IMR-90 (cell line): Measurements from ENCODE around the gene PGLYRP3. TPM values are rescaled to one million over a fixed set of nuclear protein-coding genes. Genes with fewer than 3 reads are reported as not detected.
"Not testable (repeated sequence)": the region's sequence is repeated elsewhere in the genome, so short reads cannot be mapped to it uniquely, and the experiment has no call there.

ENCODE experiments used
- ATAC-seq: fragments of 200-7000 bp; cut with Tn5 transposase; 2 replicates; pipeline ENCODE4 v1.9.1; 2020; ENCODE audit warnings: low read depth, mild to moderate bottlenecking, moderate library complexity
- BruUV-seq: library from RNA; stranded (reverse); fragments of 400-500 nt; replicated peaks from 2 replicates; lab custom pipeline; 2021; lab: Mats Ljungman, UMichigan
- CTCF ChIA-PET: fragments of 300-600 bp; formaldehyde crosslinking; extraction: SDS; loops from one replicate; lab custom pipeline; 2021; ENCODE audit warnings: antibody characterized with exemption; lab: Yijun Ruan, JAX
- POLR2A ChIA-PET: fragments of 300-600 bp; sonication (Branson Sonifier 250); formaldehyde crosslinking; loops from one replicate; lab custom pipeline; 2022; ENCODE audit warnings: antibody characterized with exemption; ENCODE audit not compliant: unreplicated experiment; lab: Charles Lee
- DNase-seq: peaks from one replicate; pipeline ENCODE4 v3.0.0; 2013
- H2AFZ ChIP-seq: replicated peaks from 2 replicates; pipeline ENCODE3; 2013; ENCODE audit warnings: low read length, mild to moderate bottlenecking; ENCODE audit not compliant: poor library complexity
- H2AK5ac ChIP-seq: 2 replicates; pipeline ENCODE4 v1.6.1; 2013; ENCODE audit warnings: low read depth, low read length, inconsistent platforms
- H2AK9ac ChIP-seq: replicated peaks from 2 replicates; pipeline ENCODE3; 2013; ENCODE audit warnings: mild to moderate bottlenecking, low read depth, low read length, moderate library complexity; ENCODE audit not compliant: poor library complexity
- H2BK120ac ChIP-seq: 2 replicates; pipeline ENCODE4 v1.6.1; 2013; ENCODE audit warnings: low read depth, low read length, inconsistent platforms
- H2BK15ac ChIP-seq: 3 replicates; pipeline ENCODE4 v1.6.1; 2013; ENCODE audit warnings: low read depth, low read length, inconsistent platforms
- H2BK20ac ChIP-seq: 2 replicates; pipeline ENCODE4 v1.6.1; 2013; ENCODE audit warnings: low read depth, mild to moderate bottlenecking, inconsistent platforms, low read length, moderate library complexity
- H2BK5ac ChIP-seq: 2 replicates; pipeline ENCODE4 v1.6.1; 2013; ENCODE audit warnings: mild to moderate bottlenecking, low read depth, low read length, inconsistent platforms; ENCODE audit not compliant: poor library complexity, severe bottlenecking
- H3K14ac ChIP-seq: replicated peaks from 2 replicates; pipeline ENCODE4 v1.6.1; 2013; ENCODE audit warnings: low read depth, low read length, inconsistent platforms
- H3K18ac ChIP-seq: 2 replicates; pipeline ENCODE4 v1.6.1; 2013; ENCODE audit warnings: low read depth, low read length, control low read depth
- H3K23ac ChIP-seq: 2 replicates; pipeline ENCODE4 v1.6.1; 2013; ENCODE audit warnings: low read depth, low read length, inconsistent platforms
- H3K27ac ChIP-seq: 2 replicates; pipeline ENCODE4 v1.5.1; 2013; ENCODE audit warnings: mild to moderate bottlenecking, control low read depth, low read length; ENCODE audit not compliant: insufficient read depth
- H3K27me3 ChIP-seq: 2 replicates; pipeline ENCODE4 v1.6.1; 2013; ENCODE audit warnings: low read length; ENCODE audit not compliant: control insufficient read depth, insufficient read depth
- H3K36me3 ChIP-seq: 2 replicates; pipeline ENCODE4 v1.6.1; 2013; ENCODE audit warnings: low read length, mixed read lengths; ENCODE audit not compliant: control insufficient read depth, insufficient read depth
- H3K4ac ChIP-seq: 2 replicates; pipeline ENCODE4 v1.6.1; 2013; ENCODE audit warnings: low read depth, low read length, inconsistent platforms
- H3K4me1 ChIP-seq: 2 replicates; pipeline ENCODE4 v1.6.1; 2013; ENCODE audit warnings: low read length, mixed read lengths; ENCODE audit not compliant: control insufficient read depth, insufficient read depth
- H3K4me2 ChIP-seq: 2 replicates; pipeline ENCODE4 v1.6.1; 2013; ENCODE audit warnings: low read depth, mild to moderate bottlenecking, control low read depth, low read length, moderate library complexity
- H3K4me3 ChIP-seq: 2 replicates; pipeline ENCODE4 v1.5.1; 2013; ENCODE audit warnings: low read depth, mild to moderate bottlenecking, control low read depth, low read length, moderate library complexity; ENCODE audit not compliant: insufficient read depth
- H3K56ac ChIP-seq: 2 replicates; pipeline ENCODE4 v1.6.1; 2013; ENCODE audit warnings: low read length, inconsistent platforms; ENCODE audit not compliant: insufficient read depth; ENCODE audit errors: extremely low read depth
- H3K79me1 ChIP-seq, 2 experiments: 2 replicates each; pipeline ENCODE4 v1.6.1; 2013; ENCODE audit warnings: low read length in 2 of 2, inconsistent platforms in 1 of 2, low read depth in 1 of 2
- H3K9ac ChIP-seq: 2 replicates; pipeline ENCODE4 v1.6.1; 2013; ENCODE audit warnings: low read depth, low read length, control low read depth
- H3K9me1 ChIP-seq: 2 replicates; pipeline ENCODE4 v1.6.1; 2013; ENCODE audit warnings: low read length, inconsistent platforms; ENCODE audit not compliant: insufficient read depth
- H3K9me3 ChIP-seq: 2 replicates; pipeline ENCODE4 v1.6.1; 2013; ENCODE audit warnings: low read length; ENCODE audit not compliant: control insufficient read depth, insufficient read depth
- H4K20me1 ChIP-seq: 2 replicates; pipeline ENCODE4 v1.6.1; 2013; ENCODE audit warnings: low read length, inconsistent platforms; ENCODE audit not compliant: insufficient read depth
- H4K5ac ChIP-seq: 2 replicates; pipeline ENCODE4 v1.6.1; 2013; ENCODE audit warnings: mild to moderate bottlenecking, low read depth, low read length, control low read depth
- H4K8ac ChIP-seq, 2 experiments: 2 replicates each; pipeline ENCODE4 v1.6.1; 2013; ENCODE audit warnings: low read depth in 2 of 2, low read length in 2 of 2, control low read depth in 1 of 2, inconsistent platforms in 1 of 2
- H4K91ac ChIP-seq: 2 replicates; pipeline ENCODE4 v1.6.1; 2013; ENCODE audit warnings: low read depth, low read length, inconsistent platforms; ENCODE audit not compliant: insufficient read depth
- CEBPB ChIP-seq: IDR thresholded peaks from 2 replicates; pipeline ENCODE4 v1.6.1; 2012; ENCODE audit warnings: low read depth, low read length, improper control_type of control experiment
- CHD1 ChIP-seq: IDR thresholded peaks from 2 replicates; pipeline ENCODE4 v1.6.1; 2012; ENCODE audit warnings: low read depth, low read length, improper control_type of control experiment
- MAFK ChIP-seq: IDR thresholded peaks from 2 replicates; pipeline ENCODE4 v1.6.1; 2012; ENCODE audit warnings: low read depth, low read length, improper control_type of control experiment
- MAZ ChIP-seq: IDR thresholded peaks from 2 replicates; pipeline ENCODE4 v1.6.1; 2012; ENCODE audit warnings: low read depth, mild to moderate bottlenecking, low read length, improper control_type of control experiment, moderate library complexity, borderline replicate concordance
- RAD21 ChIP-seq: IDR thresholded peaks from 2 replicates; pipeline ENCODE4 v1.6.1; 2012; ENCODE audit warnings: low read length, improper control_type of control experiment
- SMC3 ChIP-seq: fragments of 150-350 bp; IDR thresholded peaks from 2 replicates; pipeline ENCODE4 v1.6.1; 2016; ENCODE audit warnings: low read depth, mild to moderate bottlenecking, antibody characterized with exemption, low read length, moderate library complexity
- WGBS, 2 experiments: methylation state at CpG; one replicate each; pipeline versions ENCODE4 v1.1.5 to v1.1.7; 2013; ENCODE audit warnings: missing lambda C conversion rate in 2 of 2; ENCODE audit not compliant: insufficient read length in 1 of 2; ENCODE audit errors: extremely low coverage in 2 of 2; 5-methylcytosine and 5-hydroxymethylcytosine counted together
- dilution Hi-C: fragments of 300-500 bp; cut with HindIII; formaldehyde crosslinking; loops from one replicate; pipeline ENCODE4 v1.14.3; 2018; ENCODE audit warnings: low sequenced_read_pairs; ENCODE audit not compliant: unreplicated experiment
- in situ Hi-C: fragments of 300-500 bp; cut with MboI; formaldehyde crosslinking; loops from 3 replicates; pipeline ENCODE4 v1.14.3; 2019; ENCODE audit warnings: low sequenced_read_pairs, inconsistent platforms, mixed read lengths
- intact Hi-C: fragments of 100-400 bp; cut with micrococcal nuclease; formaldehyde crosslinking; loops from 2 replicates; pipeline ENCODE4 v1.10.0; 2022
- polyA plus RNA-seq, 3 experiments: library from polyadenylated mRNA; depleted of rRNA; stranded (reverse); fragments of >200 nt; gene quantifications; 2 replicates each; pipeline ENCODE4 v1.2.3, GENCODE V29; 2012; ENCODE audit warnings: low replicate concordance in 1 of 3
- total RNA-seq: library from RNA; depleted of rRNA; stranded (reverse); fragments of >200 nt; gene quantifications from 2 replicates; pipeline ENCODE4 v1.2.3, GENCODE V29; 2012
- TF ChIP-seq, protein P1 (sequence below): fragments of 150-350 bp; IDR thresholded peaks from 2 replicates; pipeline ENCODE4 v1.6.1; 2017; ENCODE audit warnings: mild to moderate bottlenecking, antibody characterized with exemption, low read length, low read depth

Gene PGLYRP3
- total and polyA plus RNA-seq, 2 of the 4 experiments (the other 2 are of a cell fraction): not detected

DNA sequence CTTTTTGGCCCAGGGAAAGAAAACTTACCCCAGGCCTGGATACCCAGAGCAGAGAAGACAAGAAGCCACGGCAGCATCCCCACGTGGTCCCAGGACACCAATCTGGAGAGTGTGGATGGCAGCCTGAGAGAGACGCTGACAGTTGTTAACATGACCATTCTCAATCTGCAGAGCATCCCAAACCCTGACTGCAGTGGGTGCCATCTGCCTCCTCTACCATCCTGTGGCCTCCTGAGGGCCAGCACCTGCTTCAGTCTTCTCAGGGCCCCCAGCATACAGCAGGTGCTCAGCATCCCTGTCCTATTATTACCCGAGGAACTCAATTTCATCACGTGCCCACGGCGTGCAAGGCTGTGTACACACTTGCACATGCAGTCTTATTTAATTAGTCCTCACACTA lies 35.1 kb upstream of the PGLYRP3 start:
- Histone ChIP-seq H3K56ac (no peak overlapping the region), H2AK9ac (no peak overlapping the region), H3K9ac (no peak overlapping the region), H3K79me1 (no peaks in the 10 kb centered on the region), H3K27ac (no peak overlapping the region), H3K9me1 (no peaks in the 10 kb centered on the region), H3K4me1 (no peaks in the 10 kb centered on the region), H2BK120ac (no peak overlapping the region), H2BK20ac (no peak overlapping the region), H4K91ac (no peak overlapping the region), H4K5ac (no peak overlapping the region), H2BK5ac (no peak overlapping the region), H4K20me1 (no peaks in the 10 kb centered on the region), H3K4ac (no peak overlapping the region), H3K4me2 (no peak overlapping the region), H3K36me3 (no peaks in the 10 kb centered on the region), H2AK5ac (no peak overlapping the region), H4K8ac (no peak overlapping the region), H3K14ac (no peak overlapping the region), H3K27me3 (peaks cover 4% of the 10 kb centered on the region; the same call in 1 of the 2 replicates), H3K4me3 (no peak overlapping the region), H3K23ac (no peak overlapping the region), H3K18ac (no peak overlapping the region), H2AFZ (no peak overlapping the region), H3K9me3 (no peaks in the 10 kb centered on the region), H2BK15ac (no peak overlapping the region)
- dilution Hi-C loops (no loop called here), in situ Hi-C loops (no loop called here), intact Hi-C loops (no loop called here)
- DNase-seq (no peak), ATAC-seq (no peak)
- POLR2A ChIA-PET: no interaction called here
- CTCF ChIA-PET: no interaction called here
- TF ChIP-seq, protein P1, sequence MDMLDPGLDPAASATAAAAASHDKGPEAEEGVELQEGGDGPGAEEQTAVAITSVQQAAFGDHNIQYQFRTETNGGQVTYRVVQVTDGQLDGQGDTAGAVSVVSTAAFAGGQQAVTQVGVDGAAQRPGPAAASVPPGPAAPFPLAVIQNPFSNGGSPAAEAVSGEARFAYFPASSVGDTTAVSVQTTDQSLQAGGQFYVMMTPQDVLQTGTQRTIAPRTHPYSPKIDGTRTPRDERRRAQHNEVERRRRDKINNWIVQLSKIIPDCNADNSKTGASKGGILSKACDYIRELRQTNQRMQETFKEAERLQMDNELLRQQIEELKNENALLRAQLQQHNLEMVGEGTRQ: no peak
- TF ChIP-seq MAFK (no peak), CEBPB (no peak), RAD21 (no peak), SMC3 (no peak), CHD1 (no peak), MAZ (no peak)
- no TSS peak for BruUV-seq
- 66% methylated on average over 4 of the region's 7 CpGs; no CpG with 5 or more reads in 1 of the 2 experiments for WGBS, 2 experiments

DNA sequence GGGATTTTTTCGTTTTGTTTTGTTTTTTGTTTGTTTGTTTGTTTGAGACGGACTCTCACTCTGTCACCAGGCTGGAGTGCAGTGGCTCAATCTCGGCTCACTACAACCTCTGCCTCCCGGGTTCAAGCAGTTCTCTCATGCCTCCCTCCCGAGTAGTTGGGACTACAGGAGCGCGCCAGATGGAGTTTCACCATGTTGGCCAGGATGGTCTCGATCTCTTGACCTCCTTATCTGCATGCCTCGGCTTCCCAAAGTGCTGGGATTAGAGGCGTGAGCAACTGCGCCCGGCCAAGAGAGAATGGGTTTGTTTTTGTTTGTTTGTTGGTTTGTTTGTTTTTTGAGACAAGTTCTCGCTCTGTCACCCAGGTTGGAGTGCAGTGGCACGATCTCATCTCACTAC lies 34.3 kb upstream of the PGLYRP3 start:
- H3K4me3 ChIP-seq, H3K4me1 ChIP-seq, H2AK5ac ChIP-seq, H2AK9ac ChIP-seq, H3K9ac ChIP-seq, DNase-seq, H3K14ac ChIP-seq, H4K5ac ChIP-seq, intact Hi-C loops, POLR2A ChIA-PET, H3K9me1 ChIP-seq, H2BK20ac ChIP-seq, dilution Hi-C loops, H3K23ac ChIP-seq, H2BK15ac ChIP-seq, H3K79me1 ChIP-seq, H4K20me1 ChIP-seq, H2BK5ac ChIP-seq, H3K27me3 ChIP-seq, H3K18ac ChIP-seq, H3K9me3 ChIP-seq, H4K91ac ChIP-seq, H2AFZ ChIP-seq, H3K4me2 ChIP-seq, ATAC-seq, BruUV-seq, in situ Hi-C loops, CTCF ChIA-PET, H2BK120ac ChIP-seq, H4K8ac ChIP-seq, H3K27ac ChIP-seq, H3K56ac ChIP-seq, H3K36me3 ChIP-seq, H3K4ac ChIP-seq: not testable (repeated sequence)
- WGBS, 2 experiments: no CpG with 5 or more reads among the region's 14 CpGs
